B cell (primary cell): Measurements from ENCODE around the gene ENDOU. TPM values are rescaled to one million over a fixed set of nuclear protein-coding genes. Genes with fewer than 3 reads are reported as not detected.

Experiments used
- ATAC-seq: fragments of 200-7000 bp; cut with Tn5 transposase; one replicate; pipeline ENCODE4 v1.10.0; 2021; ENCODE audit warnings: low read depth, mild to moderate bottlenecking, moderate number of reproducible peaks, moderate library complexity
- CTCF ChIA-PET: fragments of 350-600 bp; sonication (Branson Sonifier 250); formaldehyde crosslinking; loops from one replicate; lab custom pipeline; 2021; ENCODE audit warnings: antibody characterized with exemption, inconsistent platforms; lab: Charles Lee
- POLR2A ChIA-PET: fragments of 350-600 bp; sonication (Branson Sonifier 250); formaldehyde crosslinking; loops from one replicate; lab custom pipeline; 2021; ENCODE audit warnings: antibody characterized with exemption; lab: Charles Lee
- DNase-seq: peaks from one replicate; pipeline ENCODE4 v3.0.0; 2013
- H2AFZ ChIP-seq: 2 replicates; pipeline ENCODE4 v1.6.1; 2012; ENCODE audit warnings: mild to moderate bottlenecking, low read depth, low read length; ENCODE audit not compliant: insufficient read depth, poor library complexity, severe bottlenecking
- H3K27ac ChIP-seq, 2 donors: 1 replicate in 1 of 2; 2 replicates in 1 of 2; pipeline ENCODE4 v1.5.1; 2012 to 2013; ENCODE audit warnings: low read length in 2 of 2, mild to moderate bottlenecking in 2 of 2, moderate library complexity in 1 of 2
- H3K27me3 ChIP-seq, 4 experiments: fragments of 200-600 bp in 1 of 4; sonication (generic) in 1 of 4; replicated peaks in 1 of 4; 1 replicate in 2 of 4; 2 replicates in 2 of 4; pipeline versions ENCODE4 v1.6.1 to v1.7.0; 2013 to 2016; ENCODE audit warnings: low read length in 3 of 4, mild to moderate bottlenecking in 2 of 4, mixed read lengths in 1 of 4, moderate library complexity in 1 of 4; ENCODE audit not compliant: insufficient read depth in 4 of 4, control insufficient read depth in 3 of 4; ENCODE audit errors: control extremely low read depth in 1 of 4
- H3K36me3 ChIP-seq, 2 experiments: replicated peaks in 1 of 2; 1 replicate in 1 of 2; 2 replicates in 1 of 2; pipeline versions ENCODE4 v1.6.1 to v1.7.1; 2013; ENCODE audit warnings: low read length in 1 of 2; ENCODE audit not compliant: insufficient read depth in 2 of 2, control insufficient read depth in 1 of 2; ENCODE audit errors: control extremely low read depth in 1 of 2, extremely low read depth in 1 of 2
- H3K4me1 ChIP-seq, 2 donors: fragments of 200-600 bp in 1 of 2; sonication (generic) in 1 of 2; 1 replicate in 1 of 2; 2 replicates in 1 of 2; pipeline versions ENCODE4 v1.5.1 to v1.6.1; 2013 to 2017; ENCODE audit warnings: low read length in 2 of 2; ENCODE audit not compliant: control insufficient read depth in 2 of 2, insufficient read depth in 2 of 2
- H3K4me2 ChIP-seq: replicated peaks from 2 replicates; pipeline ENCODE3; 2012; ENCODE audit warnings: mild to moderate bottlenecking, low read depth, low read length; ENCODE audit not compliant: poor library complexity, severe bottlenecking
- H3K4me3 ChIP-seq, 5 experiments: fragments of 200-600 bp in 1 of 5; sonication (generic) in 1 of 5; 1 replicate in 3 of 5; 2 replicates in 2 of 5; pipeline versions ENCODE4 v1.5.1 to v1.7.0; 2011 to 2016; ENCODE audit warnings: low read length in 4 of 5, mild to moderate bottlenecking in 4 of 5, low read depth in 2 of 5, control low read depth in 1 of 5, moderate library complexity in 1 of 5; ENCODE audit not compliant: insufficient read depth in 1 of 5; ENCODE audit errors: control extremely low read depth in 1 of 5, extremely low read depth in 1 of 5
- H3K79me2 ChIP-seq: fragments of 200-600 bp; sonication (generic); one replicate; pipeline ENCODE4 v1.6.0; 2016; ENCODE audit warnings: low read length; ENCODE audit not compliant: control insufficient read depth, insufficient read depth
- H3K9ac ChIP-seq: fragments of 200-600 bp; sonication (generic); 2 replicates; pipeline ENCODE4 v1.6.1; 2017; ENCODE audit warnings: mild to moderate bottlenecking, low read length, moderate library complexity
- H3K9me3 ChIP-seq, 3 donors: one replicate each; pipeline versions ENCODE4 v1.6.1 to v1.7.1; 2013; ENCODE audit warnings: low read length in 2 of 3; ENCODE audit not compliant: control insufficient read depth in 2 of 3, insufficient read depth in 1 of 3; ENCODE audit errors: control extremely low read depth in 1 of 3
- H4K20me1 ChIP-seq: 2 replicates; pipeline ENCODE4 v1.6.0; 2012; ENCODE audit warnings: mild to moderate bottlenecking, low read length; ENCODE audit not compliant: insufficient read depth, control insufficient read depth, poor library complexity, severe bottlenecking
- H3K27ac Mint-ChIP-seq: one replicate; pipeline ENCODE4 v1.8.0; 2021; ENCODE audit warnings: mixed read lengths
- H3K27me3 Mint-ChIP-seq: one replicate; pipeline ENCODE4 v1.8.0; 2021; ENCODE audit warnings: mixed read lengths
- H3K4me1 Mint-ChIP-seq: one replicate; pipeline ENCODE4 v1.8.0; 2021; ENCODE audit warnings: mixed read lengths
- H3K4me3 Mint-ChIP-seq: one replicate; pipeline ENCODE4 v1.8.0; 2021; ENCODE audit warnings: mixed read lengths
- H3K9me3 Mint-ChIP-seq: one replicate; pipeline ENCODE4 v1.8.0; 2022; ENCODE audit warnings: mixed read lengths; ENCODE audit not compliant: insufficient read depth
- CTCF ChIP-seq: fragments of 200-600 bp; IDR thresholded peaks from one replicate; pipeline ENCODE4 v1.8.0; 2022; ENCODE audit warnings: antibody characterized with exemption, mild to moderate bottlenecking
- EZH2 ChIP-seq: IDR thresholded peaks from 2 replicates; pipeline ENCODE4 v1.6.1; 2012; ENCODE audit warnings: borderline replicate concordance, low read depth, mild to moderate bottlenecking, moderate library complexity, low read length; ENCODE audit not compliant: insufficient read depth, poor library complexity, severe bottlenecking
- WGBS: methylation state at CpG from one replicate; pipeline ENCODE4 v1.1.5; 2013; ENCODE audit warnings: missing lambda C conversion rate; ENCODE audit not compliant: insufficient coverage; 5-methylcytosine and 5-hydroxymethylcytosine counted together
- intact Hi-C: fragments of 100-400 bp; cut with micrococcal nuclease; formaldehyde crosslinking; loops from one replicate; pipeline ENCODE4 v1.10.0; 2022
- polyA plus RNA-seq: library from polyadenylated mRNA; depleted of rRNA; stranded (reverse); fragments of >200 nt; gene quantifications from 2 replicates; pipeline ENCODE4 v1.2.3, GENCODE V29; 2012
- total RNA-seq, 2 donors: library from RNA; stranded (reverse); fragments of 120-200 nt in 1 of 2; gene quantifications; 1 replicate in 1 of 2; 2 replicates in 1 of 2; pipeline versions ENCODE4 v1.2.3 to v1.2.4, GENCODE V29; 2013 to 2022

ENDOU gene
- total and polyA plus RNA-seq, 2 donors (not counting 1 experiment from before 2014, with no cell fraction given), result 0.03 TPM; not detected in 1

GRCh38 chr12:47714826-47715386, 10.4 kb downstream of the ENDOU start:
- H3K27me3 Mint-ChIP-seq, result no peaks in the 10 kb centered on the region
- peaks cover 42% of the 10 kb centered on the region for H3K4me1 Mint-ChIP-seq
- Histone ChIP-seq H3K4me2 (no peak overlapping the region), H3K9me3 (no peaks in the 10 kb centered on the region), H3K79me2 (peaks cover 31% of the 10 kb centered on the region), H3K27me3 (no peaks in the 10 kb centered on the region), H2AFZ (no peak overlapping the region), H4K20me1 (no peaks in the 10 kb centered on the region), H3K27ac (no peak overlapping the region), H3K4me1 (peaks cover 21 to 34% of the 10 kb centered on the region in 2 donors), H3K9ac (no peak overlapping the region), H3K36me3 (peaks cover 0 to 1% of the 10 kb centered on the region in 2 experiments), H3K4me3 (no peak overlapping the region)
- POLR2A ChIA-PET, result interaction anchor here (1.6 kb wide), 1 partner anchor 52 kb away, joined by 5 read pairs; no protein-coding TSS in a partner anchor
- H3K4me3 Mint-ChIP-seq, result no peak overlapping the region
- ATAC-seq (no peak), DNase-seq (no peak)
- 51% methylated on average over 5 of the region's 5 CpGs for WGBS
- H3K27ac Mint-ChIP-seq, result no peak overlapping the region
- intact Hi-C loops, result loop anchor here (1.0 to 2.0 kb wide), 8 partner anchors 26 to 450 kb away; no protein-coding TSS in a partner anchor
- no peak for TF ChIP-seq EZH2
- no peak for TF ChIP-seq CTCF
- CTCF ChIA-PET, result interaction anchor here (0.7 to 23.9 kb wide), 21 partner anchors 8 to 682 kb away, joined by 3 to 584 read pairs (median 5); partner anchors contain the start of genes ENDOU, RAPGEF3, RPAP3 and SLC48A1
- no peaks in the 10 kb centered on the region for H3K9me3 Mint-ChIP-seq

- H3K4me1 ChIP-seq, result peaks cover 39 to 50% of the 10 kb centered on the region in 2 donors
Observed at GRCh38 chr12:47712171-47712570, 13.1 kb downstream of the ENDOU start.

More at GRCh38 chr12:47712171-47712570, 13.1 kb downstream of the ENDOU start:
- Histone ChIP-seq H4K20me1 (no peaks in the 10 kb centered on the region), H3K4me3 (no peak overlapping the region), H3K27me3 (no peaks in the 10 kb centered on the region), H3K27ac (no peak overlapping the region), H3K9ac (no peak overlapping the region), H2AFZ (no peak overlapping the region), H3K4me2 (no peak overlapping the region), H3K9me3 (no peaks in the 10 kb centered on the region), H3K36me3 (no peaks in the 10 kb centered on the region), H3K79me2 (peaks cover 50% of the 10 kb centered on the region)
- DNase-seq, result no peak
- intact Hi-C loops, result no loop called here
- ChIA-PET POLR2A (no interaction called here), CTCF (interaction anchor here (1.1 to 23.9 kb wide), 5 partner anchors 30 to 126 kb away, joined by 3 to 584 read pairs (median 270); partner anchors contain the start of genes RAPGEF3 and SLC48A1)
- whole genome bisulfite sequencing, result 98% methylated on average over 5 of the region's 6 CpGs
- no peaks in the 10 kb centered on the region for H3K27me3 Mint-ChIP-seq
- no peak for TF ChIP-seq CTCF
- TF ChIP-seq EZH2, result no peak
- ATAC-seq, result no peak
- peaks cover 58% of the 10 kb centered on the region for H3K4me1 Mint-ChIP-seq
- no peaks in the 10 kb centered on the region for H3K9me3 Mint-ChIP-seq
- no peak overlapping the region for H3K27ac Mint-ChIP-seq
- H3K4me3 Mint-ChIP-seq, result no peak overlapping the region
